Frontal cortex (tissue), 4 donors: ENCODE data around the gene TP53RK. TPM values are rescaled to one million over a fixed set of nuclear protein-coding genes. Genes with fewer than 3 reads are reported as not detected.

ENCODE experiments used
- DNase-seq, 2 donors: peaks; one replicate each; pipeline ENCODE4 v3.0.0; 2012; ENCODE audit warnings: low spot score in 2 of 2
- FAIRE-seq: peaks from 2 replicates; lab custom pipeline; 2012; peaks lifted over from hg19 to GRCh38; lab: Jason Lieb, UNC
- total RNA-seq: library from RNA; depleted of rRNA; stranded (reverse); fragments of >200 nt; gene quantifications from one replicate; pipeline ENCODE4 v1.2.3, GENCODE V29; 2014
- donor health status: control.
- donor health status: control.
- donor health status: control.

The TP53RK gene
- total RNA-seq, 1 donor from 2014 or later: 51.0 TPM

DNA sequence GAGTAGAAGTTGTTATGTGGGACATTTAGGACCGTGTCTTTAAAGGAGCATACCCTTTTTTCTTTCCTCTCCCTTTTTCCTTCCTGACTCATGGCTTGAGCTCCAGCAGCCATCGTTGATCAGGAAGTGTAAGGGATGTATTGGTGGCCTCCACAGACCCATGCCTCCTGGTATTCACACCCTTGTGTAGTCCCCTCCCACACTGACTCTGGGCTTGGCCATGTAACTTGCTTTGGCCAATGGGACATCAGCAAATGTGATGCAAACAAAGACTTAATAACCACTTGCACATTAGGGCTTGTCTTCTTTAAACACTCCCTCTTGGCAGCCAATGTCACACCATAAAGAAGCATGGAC, 19.0 kb downstream of the TP53RK start:
- FAIRE-seq (no peak), DNase-seq (no peak)

GRCh38 chr20:46666818-46667515, 22.3 kb downstream of the TP53RK start:
- FAIRE-seq: no peak

DNA sequence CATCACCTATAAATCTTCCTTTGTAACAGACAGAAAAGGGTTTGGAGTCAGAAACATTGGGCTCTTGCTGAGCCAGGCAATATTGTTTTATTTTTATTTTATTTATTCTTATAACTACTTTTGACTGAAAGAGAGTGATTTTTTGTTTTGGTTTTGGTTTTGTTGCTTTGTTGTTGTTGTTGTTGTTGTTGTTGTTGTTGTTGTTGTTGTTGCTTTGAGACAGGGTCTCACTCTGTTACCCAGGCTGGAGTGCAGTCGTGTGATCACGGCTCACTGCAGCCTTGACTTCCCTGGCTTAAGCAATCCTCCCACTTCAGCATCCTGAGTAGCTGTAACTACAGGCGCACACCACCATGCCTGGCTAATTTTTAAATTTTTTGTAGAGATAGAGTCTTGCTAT, 22.9 kb downstream of the TP53RK start:
- DNase-seq (no peak), FAIRE-seq (no peak)

More at GRCh38 chr20:46666818-46667515, 22.3 kb downstream of the TP53RK start:
- DNase-seq: no peak

DNA sequence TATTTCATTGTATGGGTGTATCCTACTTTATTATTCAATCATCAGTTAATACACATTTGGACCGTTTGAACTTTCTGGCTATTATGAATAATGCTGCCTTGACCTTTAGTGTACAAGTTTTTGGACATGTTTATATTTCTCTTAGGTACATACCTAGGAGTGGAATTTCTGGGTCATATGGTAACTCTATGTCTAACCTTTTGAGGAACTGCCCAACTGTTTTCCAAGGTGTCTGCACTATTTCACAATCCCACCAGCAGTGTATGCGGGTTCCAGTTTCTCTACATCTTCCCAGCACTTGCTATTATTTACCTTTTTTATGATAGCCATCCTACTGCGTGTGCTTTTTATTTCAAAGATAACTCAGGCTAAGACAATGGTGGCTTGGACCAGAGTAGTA, 23.6 kb downstream of the TP53RK start:
- FAIRE-seq (no peak), DNase-seq (no peak)

DNA sequence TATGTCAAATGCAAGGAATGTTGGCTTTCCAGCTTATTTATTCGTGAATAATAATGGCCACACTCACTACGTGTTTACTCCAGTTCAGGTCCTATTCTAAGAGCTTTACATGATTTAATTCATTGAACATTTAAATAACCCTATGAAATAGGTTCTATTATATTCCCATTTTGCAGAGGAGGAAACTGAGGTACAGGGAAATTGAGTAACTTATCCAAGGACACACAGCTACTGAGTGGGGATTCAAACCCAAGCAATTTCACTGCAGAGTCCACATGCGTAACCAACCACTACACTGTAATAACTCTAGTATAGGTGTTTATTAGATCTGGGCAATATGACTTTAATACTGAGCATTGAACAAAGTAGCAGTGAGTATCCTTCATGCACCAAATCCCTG, 25.7 kb downstream of the TP53RK start:
- DNase-seq (no peak), FAIRE-seq (no peak)

GRCh38 chr20:46661659-46662058, 27.6 kb downstream of the TP53RK start:
- no peak for DNase-seq
- no peak for FAIRE-seq

GRCh38 chr20:46660487-46660886, 28.8 kb downstream of the TP53RK start:
- FAIRE-seq (no peak), DNase-seq (no peak)

DNA sequence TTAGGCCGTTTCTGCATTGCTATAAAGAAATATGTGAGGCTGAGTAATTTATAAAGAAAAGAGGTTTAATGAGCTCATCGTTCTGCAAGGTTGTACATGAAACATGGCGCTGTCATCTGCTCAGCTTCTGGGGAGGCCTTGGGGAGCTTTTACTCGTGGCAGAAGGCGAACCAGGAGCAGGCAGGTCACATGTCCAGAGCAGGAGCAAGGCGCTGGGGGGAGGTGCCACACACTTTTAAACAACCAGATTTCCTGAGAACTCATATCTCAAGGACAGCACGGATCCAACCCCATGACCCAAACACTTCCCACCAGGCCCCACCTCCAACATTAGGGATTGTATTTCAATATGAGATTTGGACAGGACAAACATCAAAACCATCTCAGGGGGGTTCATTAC, 31.6 kb downstream of the TP53RK start:
- no peak for FAIRE-seq
- no peak for DNase-seq

GRCh38 chr20:46657137-46657536, 32.1 kb downstream of the TP53RK start:
- DNase-seq (no peak), FAIRE-seq (no peak)

- DNase-seq (no peak), FAIRE-seq (no peak)
These were observed 36.5 kb downstream of the TP53RK start for GRCh38 chr20:46652699-46653098.

DNA sequence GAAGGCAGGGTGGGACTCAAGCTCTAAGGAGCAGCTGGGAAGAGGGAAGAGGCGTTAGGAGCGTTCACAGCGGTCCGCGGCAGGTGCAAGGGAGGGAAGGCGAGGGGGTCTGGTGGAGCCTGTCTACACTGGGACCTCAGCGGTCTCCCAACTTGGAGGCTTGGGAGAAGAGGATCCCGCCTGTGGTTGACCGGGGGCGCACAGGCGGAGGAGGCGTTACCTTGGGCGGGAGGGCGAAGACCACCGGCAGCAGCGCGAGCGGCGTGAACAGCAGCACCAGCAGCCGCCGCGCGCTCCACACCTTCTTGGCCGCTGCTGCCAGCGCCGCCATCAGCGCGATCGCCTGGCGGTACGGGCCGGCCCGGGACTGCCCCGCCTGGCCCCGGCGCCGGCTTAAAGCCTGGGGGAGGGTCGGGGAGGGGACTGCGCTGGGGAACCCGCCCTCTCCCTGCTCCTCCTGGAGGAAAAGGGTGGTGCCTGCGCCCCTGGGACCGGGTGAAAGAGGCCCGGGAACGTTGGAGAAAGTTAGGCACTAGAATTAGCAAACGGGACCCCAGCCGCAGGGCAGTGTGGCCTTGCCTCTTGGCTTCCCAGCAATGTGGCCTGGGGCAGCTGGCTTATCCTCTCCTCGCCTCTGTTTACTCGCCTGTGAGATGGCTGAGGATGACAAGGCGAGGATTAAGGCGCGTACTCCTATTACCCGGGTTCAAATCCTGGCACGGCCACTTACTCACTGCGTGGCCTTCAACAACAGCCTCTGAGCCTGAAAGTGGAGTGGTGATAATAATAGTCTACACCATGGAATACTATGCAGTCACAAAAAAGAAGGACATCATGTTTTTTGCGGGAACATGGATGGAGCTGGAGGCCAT, 37.9 kb downstream of the TP53RK start, which contains the start of gene SLC13A3:
TSS of gene SLC13A3 (minus strand) at position 369 of the 872 bp plus-strand sequence. CDS start at position 331, 38 bp downstream.
- DNase-seq: peak; percentile 54 to 71
- no peak for FAIRE-seq

DNA sequence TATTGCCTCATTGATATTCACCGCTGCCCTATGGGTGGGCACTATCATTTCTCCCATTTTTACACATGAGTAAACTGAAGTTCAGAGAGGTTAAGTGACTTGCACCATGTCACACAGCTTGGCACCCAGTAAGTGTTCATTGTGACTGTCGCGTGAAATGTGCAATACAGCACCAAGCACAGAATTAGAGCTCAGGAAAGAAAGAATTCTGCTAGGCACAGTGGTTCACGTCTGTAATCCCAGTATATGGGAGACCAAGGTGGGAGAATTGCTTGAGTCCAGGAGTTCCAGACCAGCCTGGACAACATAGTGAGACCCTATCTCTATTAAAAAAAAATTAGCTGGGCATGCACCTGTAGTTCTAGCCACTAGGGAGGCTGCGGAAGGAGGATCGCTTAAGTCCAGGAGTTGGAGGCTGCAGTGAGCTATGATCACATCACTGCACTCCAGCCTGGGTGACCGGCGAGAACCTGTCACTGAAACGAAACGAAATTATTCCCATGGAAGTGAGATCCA, 38.6 kb downstream of the TP53RK start:
- DNase-seq (no peak), FAIRE-seq (no peak)

- DNase-seq: no peak
- no peak for FAIRE-seq
These were observed 39.2 kb downstream of the TP53RK start for GRCh38 chr20:46649965-46650542.

DNA sequence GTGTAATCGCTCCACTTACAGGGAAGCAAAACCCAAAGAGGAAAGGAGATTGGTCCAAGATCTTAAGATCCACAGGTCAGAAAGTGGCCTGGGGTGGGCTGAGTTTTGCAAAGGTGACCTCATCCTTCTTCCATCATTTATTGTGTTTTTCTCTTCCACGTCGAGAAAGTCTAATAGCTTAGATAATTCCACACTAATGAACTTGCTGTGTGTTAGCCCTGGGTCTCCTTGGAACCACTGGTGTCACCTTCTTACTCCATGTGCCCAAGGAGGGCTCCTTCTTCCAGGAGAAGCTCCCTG, 39.6 kb downstream of the TP53RK start:
- FAIRE-seq: no peak
- DNase-seq: no peak

DNA sequence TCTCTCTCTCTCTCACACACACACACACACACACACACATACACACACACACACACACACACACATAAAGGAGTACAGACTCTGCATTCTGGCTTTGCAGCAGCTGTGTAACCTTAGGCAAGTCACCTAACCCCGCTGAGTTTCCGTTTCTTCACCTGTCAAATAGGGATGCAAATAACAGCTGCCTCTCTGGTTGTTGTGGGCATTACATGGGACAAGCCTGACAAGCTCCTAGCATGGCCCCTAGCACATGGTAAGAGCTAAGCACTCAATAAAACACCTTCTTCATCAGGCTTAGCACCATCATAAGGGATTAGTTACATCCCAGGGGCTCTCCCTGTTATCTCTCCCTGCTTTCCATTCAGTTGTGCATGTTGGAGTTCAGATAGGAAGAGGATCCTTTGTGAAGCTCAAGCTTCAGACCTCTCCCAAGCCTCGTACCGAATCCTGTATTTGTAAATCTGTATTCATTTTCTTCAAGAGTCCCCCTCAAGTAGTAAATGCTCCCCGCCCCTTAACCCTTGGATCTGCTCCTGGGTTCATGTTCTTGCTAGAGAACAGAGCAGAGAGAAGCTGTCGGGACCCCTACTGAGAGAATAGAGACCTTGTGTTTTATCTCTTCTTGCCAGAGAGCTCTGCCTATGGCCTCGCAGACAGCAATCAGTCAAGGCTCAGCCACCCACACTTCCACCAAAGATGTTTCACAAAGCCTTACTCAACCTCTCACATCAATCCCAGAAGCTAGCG, 40.2 kb downstream of the TP53RK start:
- DNase-seq: no peak
- FAIRE-seq: no peak

DNA sequence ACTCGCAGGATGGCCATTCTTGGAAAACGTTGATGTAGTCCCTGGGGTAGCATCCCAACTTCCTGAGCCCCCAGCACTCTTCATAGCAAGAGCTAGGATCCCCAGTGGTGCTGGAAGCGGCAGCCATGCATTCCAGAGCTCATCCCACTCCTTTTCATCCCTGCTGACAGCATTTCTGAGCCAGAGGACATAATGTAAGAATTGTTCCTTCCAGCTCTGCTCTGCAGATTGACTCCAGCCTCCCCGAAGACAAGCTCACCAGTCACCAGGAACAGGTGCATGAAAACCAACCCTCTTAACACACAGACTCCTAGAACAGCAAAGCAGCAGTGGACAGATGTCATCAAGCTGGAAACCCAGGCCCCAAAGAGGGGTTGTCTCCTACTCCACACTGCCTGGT, 41.8 kb downstream of the TP53RK start:
- FAIRE-seq (no peak), DNase-seq (peak in 1 of 2 donors; percentile 17)

GRCh38 chr20:46646659-46647380, 42.4 kb downstream of the TP53RK start:
- FAIRE-seq (no peak), DNase-seq (no peak)

DNA sequence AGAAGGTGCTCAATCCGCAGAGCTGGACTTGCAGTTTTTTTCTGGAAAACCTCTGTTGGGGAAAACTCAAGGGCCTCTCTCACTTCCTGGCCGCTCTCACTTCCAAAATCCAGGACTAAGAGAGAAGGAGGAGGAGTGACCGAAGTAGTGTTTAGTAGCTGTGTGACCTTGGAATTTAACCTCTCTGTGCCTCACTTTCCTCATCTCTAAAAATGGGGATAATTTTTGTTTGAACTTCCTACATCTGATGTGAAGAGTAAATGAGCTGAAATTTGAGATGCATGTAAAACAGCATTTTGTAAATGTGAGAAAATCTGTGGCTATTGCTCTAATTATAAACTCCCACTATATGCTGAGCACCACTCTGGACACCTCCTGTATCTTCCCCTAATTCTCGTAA, 43.1 kb downstream of the TP53RK start:
- FAIRE-seq: no peak
- DNase-seq: no peak

DNA sequence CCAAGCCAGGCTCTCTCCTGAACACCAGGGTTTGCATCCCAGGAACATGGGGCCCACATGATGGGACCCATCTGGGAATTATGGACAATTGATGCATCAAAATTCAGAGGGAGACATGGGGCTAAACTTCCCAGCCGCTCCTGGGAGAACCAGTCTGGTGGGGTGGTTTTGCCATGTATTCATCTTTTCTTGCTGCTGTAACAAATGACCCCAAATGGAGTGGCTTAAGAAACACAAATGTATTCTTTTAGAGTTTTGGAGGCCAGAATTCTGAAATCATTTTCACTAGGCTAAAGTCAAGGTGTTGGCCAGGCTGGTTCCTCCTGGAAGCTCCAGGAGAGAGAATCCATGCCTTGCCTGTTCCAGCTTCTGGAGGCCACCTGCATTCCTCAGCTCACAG, 44.5 kb downstream of the TP53RK start:
- FAIRE-seq: no peak
- DNase-seq: no peak

DNA sequence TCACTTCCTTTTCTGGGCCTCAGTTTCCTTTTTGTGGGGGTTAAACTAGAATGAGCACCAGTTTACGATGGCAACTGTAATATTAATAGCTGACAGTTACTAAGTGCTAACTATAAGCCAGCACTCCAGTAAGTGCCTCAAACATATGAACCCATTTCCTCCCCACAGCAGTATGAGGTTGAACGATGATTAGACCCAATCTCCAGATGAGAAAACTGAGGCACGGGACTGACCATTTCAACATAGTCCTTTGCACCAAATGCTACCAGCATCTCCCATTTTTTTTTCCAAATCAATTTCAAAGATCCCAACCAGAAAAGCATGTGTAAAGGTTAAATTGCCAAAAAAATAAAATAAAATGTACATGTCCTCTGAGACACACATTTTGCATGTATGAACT, 45.1 kb downstream of the TP53RK start:
- FAIRE-seq: no peak
- no peak for DNase-seq
